Fibroblast of villous mesenchyme (primary cell): ENCODE data around the gene CCDC92B. TPM values are rescaled to one million over a fixed set of nuclear protein-coding genes. Genes with fewer than 3 reads are reported as not detected.

Experiments used
- DNase-seq: peaks from one replicate; pipeline ENCODE4 v3.0.0-alpha.2; 2010; ENCODE audit warnings: low read depth
- H3K4me3 ChIP-seq: 2 replicates; pipeline ENCODE4 v1.5.1; 2011; ENCODE audit warnings: low read depth, mild to moderate bottlenecking, low read length
- total RNA-seq: library from RNA; depleted of rRNA; stranded (reverse); fragments of >200 nt; gene quantifications from 2 replicates; pipeline ENCODE4 v1.2.3, GENCODE V29; 2012
- TF ChIP-seq, protein P1 (sequence below): IDR thresholded peaks from 2 replicates; pipeline ENCODE4 v1.5.1; 2012; ENCODE audit warnings: low read depth, mild to moderate bottlenecking, low read length; ENCODE audit not compliant: insufficient read depth

CCDC92B gene
- total RNA-seq, 1 donor = not detected

DNA sequence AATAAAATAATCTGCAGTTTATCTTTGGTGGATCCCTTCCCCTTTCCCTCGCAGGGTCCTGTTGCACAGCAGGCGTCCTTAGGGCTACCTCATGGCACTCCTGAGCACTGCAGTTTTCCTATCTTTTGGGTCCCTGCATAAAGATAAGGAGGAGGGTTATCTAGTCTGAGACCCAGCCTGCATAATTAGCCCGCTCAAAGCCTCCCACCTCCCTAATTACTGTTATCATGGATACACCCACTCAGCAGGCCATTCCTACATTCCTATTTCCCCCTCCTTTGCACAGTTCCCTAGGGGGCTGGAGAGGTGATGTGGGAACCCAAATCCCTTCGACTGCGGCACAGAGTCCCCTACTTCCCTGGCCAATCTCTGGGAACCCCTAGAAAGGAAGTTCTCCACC is 32.8 kb downstream of the CCDC92B start:
- no peak overlapping the region for H3K4me3 ChIP-seq
- DNase-seq = no peak
- TF ChIP-seq, protein P1, sequence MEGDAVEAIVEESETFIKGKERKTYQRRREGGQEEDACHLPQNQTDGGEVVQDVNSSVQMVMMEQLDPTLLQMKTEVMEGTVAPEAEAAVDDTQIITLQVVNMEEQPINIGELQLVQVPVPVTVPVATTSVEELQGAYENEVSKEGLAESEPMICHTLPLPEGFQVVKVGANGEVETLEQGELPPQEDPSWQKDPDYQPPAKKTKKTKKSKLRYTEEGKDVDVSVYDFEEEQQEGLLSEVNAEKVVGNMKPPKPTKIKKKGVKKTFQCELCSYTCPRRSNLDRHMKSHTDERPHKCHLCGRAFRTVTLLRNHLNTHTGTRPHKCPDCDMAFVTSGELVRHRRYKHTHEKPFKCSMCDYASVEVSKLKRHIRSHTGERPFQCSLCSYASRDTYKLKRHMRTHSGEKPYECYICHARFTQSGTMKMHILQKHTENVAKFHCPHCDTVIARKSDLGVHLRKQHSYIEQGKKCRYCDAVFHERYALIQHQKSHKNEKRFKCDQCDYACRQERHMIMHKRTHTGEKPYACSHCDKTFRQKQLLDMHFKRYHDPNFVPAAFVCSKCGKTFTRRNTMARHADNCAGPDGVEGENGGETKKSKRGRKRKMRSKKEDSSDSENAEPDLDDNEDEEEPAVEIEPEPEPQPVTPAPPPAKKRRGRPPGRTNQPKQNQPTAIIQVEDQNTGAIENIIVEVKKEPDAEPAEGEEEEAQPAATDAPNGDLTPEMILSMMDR = no peak

DNA sequence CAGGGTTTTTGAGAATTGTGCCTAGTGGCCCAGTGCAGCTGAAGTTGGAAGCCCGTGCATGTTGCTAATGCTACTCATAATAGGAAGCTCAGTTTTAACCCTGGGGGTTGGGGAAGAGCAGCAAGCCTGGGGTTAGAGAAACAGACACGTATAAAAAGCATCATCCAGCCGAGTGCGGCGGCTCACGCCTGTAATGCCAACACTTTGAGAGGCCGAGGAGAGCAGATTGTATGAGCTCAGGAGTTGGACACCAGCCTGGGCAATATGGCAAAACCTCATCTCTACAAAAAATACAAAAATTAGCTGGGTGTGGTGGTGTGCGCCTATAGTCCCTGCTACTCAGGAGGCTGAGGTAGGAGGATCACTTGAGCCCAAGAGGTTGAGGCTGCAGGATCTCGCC is 35.6 kb downstream of the CCDC92B start:
- TF ChIP-seq, protein P1 = no peak
- no peak overlapping the region for H3K4me3 ChIP-seq
- DNase-seq = no peak

DNA sequence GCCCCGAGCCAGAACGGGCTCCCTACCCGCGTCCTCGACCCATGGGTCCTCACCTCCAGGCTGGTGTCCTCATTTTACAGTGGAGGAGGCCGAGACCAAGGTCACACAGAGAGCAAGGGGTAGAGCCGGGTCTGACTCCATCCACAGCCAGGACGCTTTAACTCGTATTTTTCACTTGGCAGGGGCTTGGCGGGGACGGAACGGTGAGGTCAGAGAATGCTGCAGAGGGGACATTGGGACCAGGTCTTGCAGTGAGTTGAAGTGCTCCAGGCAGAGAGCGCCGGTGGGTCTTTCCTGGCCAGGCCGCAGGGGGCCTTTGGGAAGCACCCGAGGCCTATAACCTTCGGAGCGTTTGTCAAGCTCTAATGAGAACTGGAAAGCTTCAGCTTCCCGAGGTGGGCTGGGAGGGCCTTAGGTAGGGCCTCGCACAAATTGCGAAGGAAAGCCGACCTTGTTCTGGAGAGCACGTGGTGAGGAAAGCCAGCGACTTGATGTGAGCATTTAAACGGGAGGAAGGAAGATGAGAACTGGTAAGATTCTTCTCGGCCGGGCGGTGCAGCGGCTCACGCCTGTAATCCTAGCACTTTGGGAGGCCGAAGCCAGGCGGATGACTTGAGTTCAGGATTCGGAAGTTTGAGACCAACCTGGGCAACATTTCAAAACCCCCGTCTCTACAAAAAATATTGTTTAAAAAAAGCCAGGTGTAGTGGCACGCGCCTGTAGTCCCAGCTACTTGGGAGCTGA is 37.0 kb downstream of the CCDC92B start:
- TF ChIP-seq, protein P1 = no peak
- peak overlapping the region; percentile 70 for H3K4me3 ChIP-seq
- DNase-seq = no peak

DNA sequence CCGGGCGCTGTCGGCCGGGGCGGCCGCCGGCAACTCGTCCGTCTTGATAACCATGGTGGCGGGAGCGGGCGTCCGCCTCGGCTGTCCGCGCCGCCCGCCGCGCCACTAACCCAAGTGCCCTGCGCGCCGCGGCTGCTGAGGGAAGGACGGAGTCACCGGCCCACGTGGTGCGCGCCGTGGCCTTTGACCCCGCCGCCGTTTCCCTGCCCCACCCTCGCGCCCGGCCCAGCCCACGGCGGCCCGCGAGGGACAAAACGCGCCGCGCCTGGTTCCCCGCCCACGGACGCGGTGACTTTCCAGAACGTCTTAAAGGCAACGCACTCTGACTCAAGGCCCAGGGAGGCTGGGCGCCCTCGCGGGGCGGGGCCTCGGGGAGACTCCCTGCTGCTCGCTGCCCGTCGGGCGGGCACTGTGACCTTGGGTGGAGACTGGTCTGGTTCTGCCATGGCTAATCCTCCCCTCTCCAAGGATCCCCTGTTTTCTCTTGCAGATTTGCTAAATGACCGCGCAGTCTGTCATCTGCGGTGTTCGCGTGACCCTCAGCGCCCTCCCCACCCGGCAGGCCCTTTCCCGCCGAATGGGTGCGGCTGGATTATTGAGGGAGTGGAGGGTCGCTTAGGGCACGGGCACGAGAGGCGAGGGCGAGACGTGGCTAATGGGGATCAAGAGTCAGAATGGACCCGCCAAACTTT is 37.7 kb downstream of the CCDC92B start, which contains the start of gene CLUH:
TSS of gene CLUH (minus strand) at position 157 of the 692 bp plus-strand sequence. CDS start at position 54, 103 bp downstream.
- TF ChIP-seq, protein P1 = no peak
- DNase-seq = peak; percentile 98
- H3K4me3 ChIP-seq = peak within 1 kb of the TSS; percentile 70

DNA sequence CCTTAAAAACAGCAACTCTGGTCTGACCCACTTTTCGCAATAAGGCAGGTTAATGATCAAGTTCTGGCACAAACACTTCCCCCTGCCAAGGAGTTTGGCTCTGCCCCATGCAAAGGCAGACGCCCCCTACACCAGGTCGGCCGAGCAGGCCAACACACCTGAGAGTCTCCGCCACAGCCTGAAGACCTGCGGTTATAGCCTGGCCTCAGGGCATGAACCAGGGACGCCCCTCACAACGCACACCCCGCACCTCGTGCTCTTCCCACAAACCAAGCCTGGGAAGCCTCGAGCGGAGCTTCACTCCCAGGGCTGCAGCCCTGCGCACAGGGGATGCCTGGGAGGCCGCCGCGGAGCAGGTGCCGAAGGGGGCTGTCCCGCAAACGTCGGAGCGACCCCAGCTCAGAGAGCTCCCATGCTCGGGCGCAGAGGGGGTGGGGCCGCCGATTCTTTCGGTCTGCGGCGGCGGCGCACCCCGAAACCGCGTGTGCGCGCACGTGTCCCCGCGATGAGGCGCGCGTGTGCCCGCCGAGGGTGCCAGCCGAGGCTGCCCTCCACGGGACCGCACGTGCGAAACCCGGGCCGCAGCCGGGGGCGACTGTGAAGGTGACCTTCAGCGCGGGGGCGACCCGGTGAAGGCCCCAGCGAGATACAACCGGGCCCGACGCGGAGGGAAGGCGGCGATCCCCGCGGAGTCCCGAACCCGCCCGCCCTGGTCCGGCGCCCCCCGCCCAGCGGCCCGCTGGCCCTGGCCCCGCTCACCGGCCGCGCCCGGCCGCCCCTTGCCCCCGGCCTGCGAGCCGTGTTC is 38.4 kb downstream of the CCDC92B start:
- peak overlapping the region; percentile 70 for H3K4me3 ChIP-seq
- peak; percentile 33 for DNase-seq
- TF ChIP-seq, protein P1 = no peak

DNA sequence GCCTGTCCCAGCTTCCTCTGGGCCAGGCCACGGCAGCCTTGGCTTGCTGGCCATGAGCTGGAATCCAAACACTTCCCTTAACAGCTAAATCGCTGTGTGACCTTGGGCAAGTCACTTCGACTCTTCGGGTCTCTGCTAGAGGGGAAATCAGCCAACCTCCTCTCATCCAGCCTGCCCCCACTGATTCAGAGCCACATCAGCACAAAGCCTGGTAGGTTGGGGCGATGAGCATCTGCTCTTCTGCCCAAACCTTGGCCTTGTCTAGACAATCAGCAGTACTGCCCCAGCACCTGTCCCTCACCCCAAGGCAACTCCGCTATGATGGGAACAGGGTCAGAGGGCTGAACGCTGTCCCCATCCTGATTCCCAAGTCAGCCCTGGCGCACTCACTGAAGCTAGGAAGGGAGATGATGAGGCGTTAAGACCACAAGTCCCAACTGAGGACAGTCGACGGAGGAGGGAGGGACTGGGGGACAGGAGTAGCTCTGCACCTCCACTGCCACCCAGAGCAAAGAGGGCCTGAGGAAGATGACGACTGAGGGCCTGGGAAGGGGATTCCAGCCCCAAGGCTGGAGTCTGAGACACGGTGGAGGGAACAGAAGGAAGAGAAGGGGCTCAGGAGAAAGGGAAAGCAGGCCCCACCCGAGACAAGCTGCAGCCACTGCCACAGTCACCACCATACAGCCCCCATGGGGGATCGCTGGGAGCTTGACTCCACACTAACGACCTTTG is 39.2 kb downstream of the CCDC92B start:
- peak overlapping the region; percentile 70 for H3K4me3 ChIP-seq
- DNase-seq = no peak
- TF ChIP-seq, protein P1 = no peak
